HG03520 (cell line): ENCODE results near the gene SLC13A1.
"Not testable (repeated sequence)": the region's sequence is repeated elsewhere in the genome, so short reads cannot be mapped to it uniquely, and the experiment has no call there.

Experiments
- ATAC-seq: cut with Tn5 transposase; IDR thresholded peaks from one replicate; pipeline ENCODE4 v1.9.1; 2021; ENCODE audit warnings: mild to moderate bottlenecking, moderate library complexity; ENCODE audit not compliant: unreplicated experiment

The SLC13A1 gene

GRCh38 chr7:123131961-123132360, 67.8 kb downstream of the SLC13A1 start:
- ATAC-seq: no peak

GRCh38 chr7:123131556-123131955, 68.2 kb downstream of the SLC13A1 start:
- ATAC-seq: no peak

DNA sequence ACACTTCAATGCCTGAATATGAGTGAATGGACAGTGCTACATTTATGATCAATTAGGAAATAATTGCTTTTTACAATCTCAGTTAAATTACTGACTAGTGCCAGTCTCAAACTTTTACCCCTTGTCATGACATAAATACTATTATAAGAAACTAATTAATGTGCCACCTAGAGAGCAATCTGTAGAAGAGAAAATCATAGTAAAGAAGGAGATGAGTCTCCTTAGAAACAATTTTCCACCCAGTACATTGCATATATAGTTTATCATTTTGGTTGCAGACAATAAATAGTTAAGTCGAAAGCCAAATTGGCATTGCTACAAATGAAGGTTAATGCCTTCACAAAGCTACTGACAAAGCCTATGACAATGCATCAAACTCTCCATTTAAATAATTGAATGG, 68.6 kb downstream of the SLC13A1 start:
- no peak for ATAC-seq

DNA sequence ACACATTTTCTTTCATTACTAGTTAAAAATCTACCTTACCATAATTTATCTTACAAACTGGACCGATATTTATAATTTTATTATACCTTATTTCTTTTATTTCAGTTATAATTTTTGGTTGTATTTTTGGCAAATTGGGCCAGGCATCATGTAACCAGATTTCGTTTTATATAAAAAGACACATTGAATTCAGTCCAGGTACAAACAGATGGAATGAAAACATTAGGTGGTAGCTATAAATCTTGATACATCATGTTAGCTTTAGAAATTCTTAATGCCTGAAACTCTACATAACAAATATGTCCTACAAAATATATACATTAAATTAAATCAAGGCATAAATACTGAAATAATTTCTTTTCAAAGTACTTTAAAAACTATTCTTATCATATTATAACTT, 73.1 kb downstream of the SLC13A1 start:
- ATAC-seq: no peak

GRCh38 chr7:123126171-123126570, 73.6 kb downstream of the SLC13A1 start:
- no peak for ATAC-seq

DNA sequence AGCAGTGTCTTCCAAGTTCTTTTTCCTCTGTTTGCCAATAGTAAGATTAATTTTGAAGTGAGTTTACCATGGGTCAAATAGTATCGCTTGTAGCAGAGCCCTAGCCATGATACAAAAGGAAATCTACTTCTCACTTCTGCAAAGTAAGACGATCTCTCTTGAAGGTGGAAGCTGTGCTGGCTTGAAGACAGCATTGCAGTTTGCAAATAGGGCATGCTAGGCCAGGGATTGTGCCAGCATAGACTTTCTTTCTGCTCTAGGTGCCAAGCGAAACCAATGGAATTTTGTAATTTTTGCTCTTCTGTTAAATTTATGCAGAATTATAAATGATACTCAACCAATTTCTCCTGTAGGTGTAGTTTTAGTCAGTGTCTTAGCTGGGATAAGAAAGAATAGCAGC, 74.5 kb downstream of the SLC13A1 start:
- ATAC-seq: no peak

DNA sequence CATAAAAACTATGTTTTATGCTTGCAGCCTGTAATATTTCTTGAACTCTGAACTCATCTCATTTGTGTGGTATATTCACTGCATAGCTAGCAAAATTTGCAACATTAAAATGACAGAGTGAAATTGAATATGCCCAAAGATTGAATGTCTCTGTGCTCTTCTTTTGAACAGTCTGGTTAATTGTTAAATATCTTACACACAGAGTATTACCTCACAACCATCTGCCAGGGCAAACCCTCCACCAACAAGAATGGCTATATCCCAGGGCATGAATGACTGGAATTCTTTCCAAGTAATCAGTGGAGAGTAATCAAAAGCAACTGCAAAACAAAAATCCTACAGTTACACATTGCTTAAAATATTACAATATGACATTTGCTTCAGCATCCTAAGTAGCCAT, 76.9 kb downstream of the SLC13A1 start:
- no peak for ATAC-seq

GRCh38 chr7:123120286-123120685, 79.5 kb downstream of the SLC13A1 start:
- no peak for ATAC-seq

- ATAC-seq: no peak
Measured at GRCh38 chr7:123115331-123115730, 84.4 kb downstream of the SLC13A1 start.

GRCh38 chr7:123114288-123114687, 85.5 kb downstream of the SLC13A1 start:
- ATAC-seq: no peak

GRCh38 chr7:123112833-123113232, 86.9 kb downstream of the SLC13A1 start:
- ATAC-seq: no peak

DNA sequence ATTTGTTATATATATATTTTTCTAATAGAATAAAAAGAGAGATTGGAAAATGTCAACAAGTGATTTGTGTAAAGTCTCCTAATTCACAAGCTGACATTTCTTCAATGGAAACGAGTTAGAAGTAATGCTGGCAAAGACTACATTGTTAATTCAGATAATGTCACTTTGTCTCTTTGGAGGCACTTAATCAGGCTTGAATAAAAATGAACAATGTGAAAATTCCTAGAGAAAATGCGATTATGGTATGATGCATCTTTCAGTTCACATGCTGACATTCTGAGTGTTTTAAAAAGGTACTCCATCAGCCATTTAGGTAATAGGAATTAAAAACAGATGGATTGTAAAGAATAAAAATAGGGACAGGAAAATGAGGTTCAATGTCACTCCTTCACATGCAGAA, 100.1 kb downstream of the SLC13A1 start:
- ATAC-seq: no peak

DNA sequence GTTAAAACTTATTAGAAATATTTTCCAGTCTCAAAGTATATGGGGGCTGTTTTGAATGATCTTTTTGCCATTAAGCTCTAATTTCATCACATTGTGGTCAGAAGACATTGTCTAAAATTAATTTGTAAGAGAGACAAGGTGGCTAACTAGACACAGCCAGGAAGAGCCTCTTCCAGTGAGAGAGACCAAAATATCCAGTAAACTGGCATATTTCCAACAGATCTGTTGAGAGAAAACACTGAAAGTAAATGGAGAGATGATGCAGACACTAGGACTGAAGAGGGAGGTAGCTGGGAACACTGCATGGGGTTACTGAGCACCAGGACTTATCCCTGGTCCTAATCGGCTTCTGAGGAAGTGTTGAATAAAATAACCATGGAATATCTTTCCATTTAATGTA, 102.8 kb downstream of the SLC13A1 start:
- no peak for ATAC-seq

GRCh38 chr7:123096434-123096833, 103.3 kb downstream of the SLC13A1 start:
- ATAC-seq: no peak

DNA sequence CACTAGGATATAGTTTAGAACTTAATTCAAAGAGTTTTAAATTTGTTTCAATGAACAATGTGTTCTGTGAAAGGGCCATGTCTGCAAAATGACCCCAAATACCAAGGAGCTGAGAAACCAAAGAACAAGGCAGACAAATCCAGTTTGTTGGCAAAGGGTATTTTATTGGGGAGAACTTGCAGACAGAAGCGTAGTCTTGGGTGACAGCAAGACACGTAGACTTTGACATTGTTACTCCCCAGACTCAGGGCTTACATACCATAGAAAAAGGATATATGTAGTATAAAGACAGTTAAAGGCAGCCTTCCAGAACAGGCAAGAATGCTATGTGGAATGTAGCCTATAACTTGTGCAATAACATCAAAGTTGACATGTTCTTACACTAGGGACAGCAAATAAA, 109.3 kb downstream of the SLC13A1 start:
- ATAC-seq: no peak

GRCh38 chr7:123086910-123087309, 112.9 kb downstream of the SLC13A1 start:
- not testable (repeated sequence) for ATAC-seq

- ATAC-seq: not testable (repeated sequence)
Measured at GRCh38 chr7:123084861-123085260, 114.9 kb downstream of the SLC13A1 start.

DNA sequence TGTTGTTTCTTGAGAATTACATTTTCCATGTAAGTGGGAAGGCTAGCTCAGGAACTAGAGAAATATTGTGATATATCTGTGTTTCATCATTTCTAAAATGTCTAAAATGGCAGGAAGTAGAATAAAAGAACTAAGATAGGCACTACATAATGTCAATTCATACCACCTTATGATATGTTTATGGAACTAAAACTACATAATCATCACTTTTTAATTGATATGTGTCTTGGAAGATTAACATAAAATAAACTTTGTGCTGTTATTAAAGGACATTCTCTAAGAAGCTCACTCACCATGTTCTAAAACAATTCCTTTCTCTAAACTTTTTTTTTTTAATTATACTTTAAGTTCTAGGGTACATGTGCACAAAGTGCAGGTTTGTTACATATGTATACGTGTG, 120.7 kb downstream of the SLC13A1 start:
- no peak for ATAC-seq

DNA sequence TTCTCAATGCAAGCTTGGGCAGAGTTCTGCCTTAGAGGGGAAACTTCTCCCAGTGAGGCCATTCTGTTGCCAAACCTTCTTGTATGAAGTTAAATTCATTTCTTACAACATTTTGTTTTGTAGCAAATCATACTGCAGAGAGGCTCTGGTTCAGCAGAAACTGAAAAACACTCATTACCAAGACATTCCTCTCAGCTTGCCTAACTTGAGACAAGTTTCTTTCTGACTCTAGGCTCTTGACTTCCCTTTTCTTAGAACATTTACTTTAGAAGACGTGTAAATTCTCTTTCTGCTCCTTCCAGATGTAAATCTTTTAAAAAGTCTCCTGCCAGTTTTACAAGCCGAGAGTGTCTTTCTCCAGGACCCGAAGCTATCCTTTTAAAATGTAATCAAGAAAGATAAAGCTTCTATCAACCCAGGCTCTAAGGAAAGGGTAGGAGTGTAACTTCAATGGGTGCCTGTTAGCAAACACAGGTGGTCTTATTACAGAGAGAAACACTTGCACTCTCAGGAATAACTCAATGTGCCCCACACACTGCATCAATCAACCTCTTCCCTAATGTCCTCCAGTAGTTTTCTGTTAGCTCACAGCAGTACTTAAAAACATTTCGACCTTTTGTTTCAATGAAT, 123.8 kb downstream of the SLC13A1 start:
- ATAC-seq: peak; percentile 68

- ATAC-seq: no peak
Measured at GRCh38 chr7:123070702-123071286, 129.0 kb downstream of the SLC13A1 start.

DNA sequence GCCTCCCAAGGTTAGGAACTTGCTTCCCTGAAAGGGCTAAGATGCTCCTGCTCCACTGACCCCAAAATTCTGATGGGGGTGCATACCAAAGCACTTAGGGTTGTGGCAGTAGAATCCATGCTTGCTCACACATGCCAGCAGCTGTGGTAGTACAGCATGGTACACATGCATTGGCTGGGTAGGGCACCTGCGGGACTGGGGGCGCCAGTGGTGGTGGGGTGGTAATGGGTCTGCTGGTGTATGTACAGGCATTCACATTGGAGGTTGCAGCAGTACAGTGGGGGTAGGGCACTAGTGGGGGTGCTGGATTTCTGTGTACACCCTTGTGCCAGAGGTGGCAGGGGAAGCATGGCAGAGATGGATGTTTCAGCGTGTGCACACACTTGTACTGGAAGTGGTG, 132.0 kb downstream of the SLC13A1 start:
- no peak for ATAC-seq
